CD4-positive, alpha-beta T cell treated with Interleukin-15 for 4 hours (primary cell): Measurements from ENCODE around the gene GPR157.
"Not testable (repeated sequence)": the region's sequence is repeated elsewhere in the genome, so short reads cannot be mapped to it uniquely, and the experiment has no call there.

ENCODE experiments used
- DNase-seq: peaks from one replicate; pipeline ENCODE4 v3.0.0-alpha.2; 2020; ENCODE audit warnings: low spot score

Gene GPR157

DNA sequence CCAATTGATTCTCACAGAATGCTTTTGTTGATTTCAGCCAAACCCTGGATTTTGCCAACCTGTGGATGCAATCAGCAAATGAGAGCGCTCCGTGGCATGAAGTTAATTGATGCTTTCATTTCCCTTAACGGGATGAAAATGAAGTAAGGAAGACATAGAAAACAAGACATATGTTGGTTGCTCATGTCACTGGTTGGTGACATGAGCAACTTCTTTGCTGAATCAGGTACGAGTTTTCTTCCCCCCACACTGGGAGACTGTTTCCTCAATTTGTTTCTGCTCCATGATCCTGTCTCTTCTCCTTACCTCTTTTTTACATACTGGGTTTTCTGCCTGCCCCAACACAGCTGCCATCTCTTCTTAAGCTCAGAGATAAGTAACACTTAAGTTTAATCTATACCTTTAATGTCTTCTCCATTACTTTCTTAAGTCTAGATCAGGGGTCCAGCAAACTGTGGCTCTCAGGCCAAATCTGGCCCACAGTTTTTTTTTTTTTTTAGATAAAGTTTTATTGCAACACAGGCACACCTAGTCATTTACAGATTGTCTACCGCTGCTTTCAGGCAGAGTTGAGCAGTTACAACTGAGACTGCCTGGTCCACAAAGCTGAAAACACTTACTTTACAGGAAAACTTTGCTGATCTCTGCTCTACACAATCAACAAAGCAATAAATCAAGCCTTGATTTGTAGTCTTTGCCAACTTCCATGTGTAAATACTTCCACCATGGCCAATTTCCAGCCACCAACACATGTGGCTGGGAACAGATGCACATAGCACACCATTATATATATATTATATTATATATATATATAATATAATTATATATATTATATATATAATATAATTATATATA lies 13.3 kb downstream of the GPR157 start:
- no peak for DNase-seq

DNA sequence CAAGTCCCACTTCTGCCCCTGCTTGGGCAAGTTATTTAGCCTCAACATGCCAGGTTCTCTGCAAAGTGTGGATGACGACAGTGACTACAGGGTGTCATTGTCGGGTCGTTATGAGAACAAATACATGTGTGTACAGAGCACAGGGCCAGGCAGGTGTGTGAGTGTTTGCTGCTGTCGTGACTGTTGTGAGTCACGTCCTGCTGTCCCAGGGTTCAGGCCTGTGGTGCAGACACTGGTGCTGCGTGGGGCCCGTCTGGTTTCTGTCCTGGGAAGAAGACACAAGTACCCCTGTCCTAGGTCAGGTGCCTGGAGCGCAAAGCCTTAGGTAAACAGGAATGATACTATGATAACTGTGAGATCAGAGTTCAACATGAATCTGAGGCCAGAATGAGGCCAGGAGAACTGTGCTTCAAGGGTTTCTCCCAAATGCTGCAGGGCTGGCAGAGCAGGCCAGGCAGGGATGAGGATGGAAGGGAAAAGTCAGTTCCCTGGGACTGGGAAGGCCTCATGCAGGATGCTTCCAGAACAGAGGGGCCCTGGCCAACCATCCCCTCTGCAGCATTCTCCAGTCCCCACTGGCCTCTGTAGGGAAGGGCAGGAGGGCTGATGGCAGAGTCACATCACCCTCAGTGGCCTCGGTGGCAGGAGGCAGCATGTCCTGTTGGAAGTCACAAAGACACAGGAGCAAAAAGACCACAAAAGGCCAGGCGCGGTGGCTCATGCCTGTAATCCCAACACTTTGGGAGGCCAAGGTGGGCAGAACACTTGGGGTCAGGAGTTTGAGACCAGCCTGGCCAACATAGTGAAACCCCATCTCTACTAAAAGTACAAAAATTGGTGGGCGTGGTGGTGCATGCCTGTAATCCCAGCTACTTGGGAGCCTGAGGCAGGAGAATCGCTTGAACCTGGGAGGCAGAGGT lies 15.7 kb downstream of the GPR157 start:
- no peak for DNase-seq

DNA sequence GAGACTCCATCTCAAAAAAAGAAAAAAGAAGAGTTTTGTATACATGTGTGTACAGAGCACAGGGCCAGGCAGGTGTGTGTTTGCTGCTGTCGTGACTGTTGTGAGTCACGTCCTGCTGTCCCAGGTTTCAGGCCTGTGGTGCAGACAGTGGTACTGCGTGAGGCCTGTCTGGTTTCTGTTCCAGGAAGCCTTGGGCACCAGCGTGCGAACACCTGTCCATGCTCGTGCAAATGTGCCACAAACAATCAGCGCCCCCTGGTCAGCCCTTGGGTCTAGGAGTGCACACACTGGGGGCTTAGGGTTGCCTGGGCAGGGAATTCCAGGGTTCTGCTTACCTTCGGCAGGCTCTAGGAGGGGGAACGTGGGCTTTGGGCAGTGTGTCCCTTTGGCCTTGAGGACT lies 16.9 kb downstream of the GPR157 start:
- no peak for DNase-seq

DNA sequence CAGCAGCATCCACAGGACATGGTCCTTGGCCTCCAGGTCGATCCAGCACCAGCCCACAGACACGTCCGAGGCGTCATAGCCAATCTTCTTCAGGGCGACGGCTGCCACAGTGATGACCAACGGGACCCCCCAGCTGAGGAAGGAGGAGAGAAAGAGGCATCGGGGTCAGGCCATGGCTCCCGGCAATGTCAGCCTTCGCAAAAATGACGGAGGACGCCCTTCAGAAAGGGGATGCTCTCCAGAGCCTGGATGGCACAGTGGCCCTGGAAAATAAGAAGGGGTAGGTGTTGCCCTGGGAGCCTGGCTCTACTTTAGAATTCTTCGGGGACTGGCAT lies 17.6 kb downstream of the GPR157 start:
- no peak for DNase-seq

GRCh38 chr1:9110669-9111356 lies 18.1 kb downstream of the GPR157 start:
- DNase-seq = peak; percentile 80

GRCh38 chr1:9108056-9108665 lies 20.7 kb downstream of the GPR157 start:
- no peak for DNase-seq

- no peak for DNase-seq
Observed at GRCh38 chr1:9107136-9107535, 21.8 kb downstream of the GPR157 start.

GRCh38 chr1:9106286-9106685 lies 22.6 kb downstream of the GPR157 start:
- DNase-seq = no peak

- no peak for DNase-seq
Observed at GRCh38 chr1:9105336-9105867, 23.5 kb downstream of the GPR157 start.

DNA sequence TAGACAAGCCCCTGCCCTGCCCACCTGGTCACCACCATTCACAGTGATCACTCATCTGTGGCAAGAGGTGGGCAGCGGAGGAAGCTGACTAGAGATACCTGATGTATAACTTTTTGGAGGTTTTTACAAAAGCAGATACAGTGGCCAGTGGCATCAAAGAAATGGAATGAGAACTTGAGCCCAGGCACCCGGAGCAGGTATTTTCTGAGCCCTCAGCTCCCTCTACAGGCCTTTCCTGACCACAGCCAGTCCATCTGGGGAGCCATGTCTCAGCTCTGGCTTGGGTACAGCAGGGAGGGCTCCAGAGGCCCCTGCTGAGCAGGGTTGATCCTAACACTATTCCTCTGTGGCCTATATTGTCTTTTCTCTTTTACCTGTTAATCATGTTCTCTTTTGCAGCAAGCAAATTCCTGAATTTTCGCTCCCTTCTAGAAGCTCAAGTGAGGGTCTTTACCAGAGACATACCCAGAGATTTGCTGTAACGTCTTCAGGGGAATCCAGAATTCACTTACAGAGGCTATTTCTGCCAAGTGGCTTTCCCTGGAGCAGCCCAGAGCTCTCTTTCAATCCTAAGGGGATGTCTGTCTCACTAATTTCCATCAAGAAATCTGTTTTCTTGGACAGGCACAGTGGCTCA lies 27.3 kb downstream of the GPR157 start:
- DNase-seq = no peak

- DNase-seq = no peak
Observed at GRCh38 chr1:9100471-9101043, 28.3 kb downstream of the GPR157 start.

- DNase-seq = no peak
Observed at GRCh38 chr1:9099555-9099954, 29.3 kb downstream of the GPR157 start.

DNA sequence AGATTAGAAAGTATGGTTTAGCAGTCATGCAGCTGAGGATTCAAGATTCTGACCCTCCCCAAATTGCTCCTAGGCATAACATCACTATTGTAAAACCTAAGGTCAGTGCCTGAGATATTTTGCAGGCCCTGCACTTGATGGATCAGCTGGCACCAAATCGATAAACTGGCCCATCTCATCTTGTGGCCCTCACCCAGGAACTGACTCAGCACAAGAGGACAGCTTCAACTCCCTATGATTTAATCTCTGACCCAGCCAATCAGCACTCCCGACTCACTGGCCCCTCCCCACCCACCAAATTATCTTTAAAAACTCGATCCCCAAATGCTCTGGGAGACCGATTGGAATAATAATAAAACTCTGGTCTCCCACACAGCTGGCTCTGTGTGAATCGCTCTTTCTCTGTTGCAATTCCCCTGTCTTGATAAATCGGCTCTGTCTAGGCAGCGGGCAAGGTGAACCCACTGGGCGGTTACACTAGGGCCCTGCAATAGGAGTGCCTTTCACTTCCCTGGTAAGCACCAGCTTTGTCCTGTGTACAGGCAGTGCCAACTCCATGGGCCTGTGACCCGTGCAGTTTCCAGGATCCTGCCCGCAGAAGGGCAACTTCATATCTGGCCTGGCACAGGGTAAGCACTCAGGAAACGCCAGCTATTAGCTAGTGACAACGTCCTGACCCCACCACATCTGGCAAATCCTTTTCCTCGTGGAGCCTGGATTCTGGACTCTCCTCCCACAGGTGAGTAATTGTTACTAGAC lies 30.8 kb downstream of the GPR157 start:
- DNase-seq = no peak

- DNase-seq = no peak
Observed at GRCh38 chr1:9095818-9096217, 33.1 kb downstream of the GPR157 start.

DNA sequence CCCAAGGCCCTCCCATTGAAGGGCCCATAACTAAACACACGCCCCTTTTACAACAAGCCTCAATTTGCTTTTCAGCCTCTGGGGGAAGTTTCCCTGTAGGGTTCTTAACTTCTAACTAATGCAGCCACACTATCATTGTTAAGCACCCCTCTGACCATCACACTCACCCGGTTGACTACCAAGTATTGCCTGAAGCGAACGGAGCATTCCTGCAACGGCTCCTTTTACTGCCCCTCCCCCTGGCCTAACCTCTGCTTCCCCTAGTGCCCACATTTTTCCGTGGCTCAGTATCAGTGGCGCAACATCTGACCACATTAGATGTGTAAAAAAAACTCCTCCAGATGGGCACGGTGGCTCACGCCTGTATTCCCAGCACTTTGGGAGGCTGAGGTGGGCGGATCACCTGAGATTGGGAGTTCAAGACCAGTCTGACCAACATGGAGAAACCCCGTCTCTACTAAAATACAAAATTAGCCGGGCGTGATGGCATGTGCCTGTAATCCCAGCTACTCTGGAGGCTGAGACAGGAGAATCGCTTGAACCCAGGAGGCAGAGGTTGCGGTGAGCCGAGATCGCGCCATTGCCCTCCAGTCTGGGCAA lies 34.8 kb downstream of the GPR157 start:
- DNase-seq = not testable (repeated sequence)

DNA sequence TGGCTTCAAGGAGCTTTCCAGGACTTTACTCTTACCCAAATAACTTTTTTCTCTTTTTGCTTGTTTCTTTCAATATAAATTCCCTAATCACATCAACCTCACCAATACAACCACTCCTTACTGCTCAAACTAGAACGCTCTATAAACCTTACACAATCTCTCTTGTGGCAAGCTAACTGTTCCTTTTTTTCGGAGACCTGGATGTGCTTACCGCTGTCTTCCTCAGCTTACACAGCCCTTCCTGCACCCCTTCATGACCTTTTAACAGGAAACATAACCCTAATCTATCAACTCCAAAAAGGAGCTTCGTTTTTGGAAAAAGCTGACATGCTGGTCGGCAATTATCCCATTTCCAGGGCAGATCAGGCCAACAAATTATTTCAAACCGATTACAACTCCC lies 35.3 kb downstream of the GPR157 start:
- no peak for DNase-seq

GRCh38 chr1:9093091-9093490 lies 35.8 kb downstream of the GPR157 start:
- no peak for DNase-seq

DNA sequence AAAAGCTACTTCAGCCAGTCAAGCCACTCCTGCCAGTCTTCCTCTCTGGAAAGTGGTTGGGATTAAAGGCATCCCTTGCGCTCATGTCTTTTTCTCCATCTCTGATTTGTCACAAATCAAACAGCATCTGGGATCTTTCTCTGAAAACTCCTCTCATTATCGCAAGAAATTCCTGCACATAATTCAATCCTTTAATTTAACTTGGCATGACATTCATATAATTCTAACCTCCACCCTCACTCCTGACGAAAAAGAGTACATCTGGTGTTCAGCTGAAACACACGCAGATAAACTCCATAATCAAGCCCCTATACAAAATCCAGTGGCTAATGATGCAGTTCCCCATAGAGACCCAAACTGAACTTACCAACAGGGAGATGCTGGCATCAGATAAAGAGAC lies 40.1 kb downstream of the GPR157 start:
- no peak for DNase-seq

DNA sequence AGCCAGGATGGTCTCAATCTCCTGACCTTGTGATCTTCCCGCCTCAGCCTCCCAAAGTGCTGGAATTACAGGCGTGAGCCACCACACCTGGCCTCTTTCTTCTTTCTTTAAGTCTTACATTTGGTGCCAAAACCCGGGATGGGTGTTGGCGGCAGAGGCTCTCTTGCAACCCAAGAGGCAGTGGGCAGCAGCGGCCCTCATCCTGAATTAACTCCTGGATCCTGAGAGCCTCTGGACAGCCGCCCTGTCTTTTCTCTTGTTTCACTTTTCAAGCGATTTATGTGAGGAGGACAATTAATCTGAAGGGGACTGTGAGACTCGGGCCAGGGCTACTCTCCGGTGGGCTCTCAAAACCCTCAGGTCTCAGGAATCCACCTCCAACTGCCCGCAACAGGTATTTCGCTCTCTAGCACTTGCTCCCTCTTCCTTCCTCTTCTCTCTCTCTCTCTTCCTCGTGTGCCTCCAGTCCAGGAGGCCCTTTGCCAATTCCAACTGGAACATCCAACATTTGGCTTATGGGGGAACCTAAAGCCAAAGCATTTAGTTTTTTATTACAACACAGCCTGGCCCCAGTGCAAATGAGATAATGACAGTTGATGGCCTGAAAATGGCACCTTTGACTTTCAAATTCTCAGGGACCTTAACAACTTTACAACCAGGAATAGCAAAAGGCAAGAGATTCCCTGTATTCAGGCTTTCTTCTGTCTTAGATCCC lies 41.3 kb downstream of the GPR157 start:
- DNase-seq = no peak
